BJ (cell line): ENCODE data around the gene SYNPO. TPM values are rescaled to one million over a fixed set of nuclear protein-coding genes. Genes with fewer than 3 reads are reported as not detected.

Experiments used
- CTCF ChIA-PET: fragments of 350-600 bp; formaldehyde crosslinking; extraction: SDS; loops from one replicate; lab custom pipeline; 2021; ENCODE audit warnings: antibody characterized with exemption, inconsistent platforms; lab: Yijun Ruan, JAX
- POLR2A ChIA-PET: fragments of 300-600 bp; sonication (Branson Sonifier 250); formaldehyde crosslinking; extraction: SDS; loops from one replicate; lab custom pipeline; 2021; ENCODE audit warnings: antibody characterized with exemption; lab: Charles Lee
- DNase-seq: peaks from one replicate; pipeline ENCODE4 v3.0.0-alpha.2; 2011; ENCODE audit warnings: low read depth
- H3K27me3 ChIP-seq: 2 replicates; pipeline ENCODE4 v1.6.0; 2011; ENCODE audit warnings: low read length; ENCODE audit not compliant: control insufficient read depth, insufficient read depth
- H3K36me3 ChIP-seq: 2 replicates; pipeline ENCODE4 v1.5.1; 2011; ENCODE audit warnings: low read length; ENCODE audit not compliant: control insufficient read depth, insufficient read depth
- H3K4me3 ChIP-seq: 2 replicates; pipeline ENCODE4 v1.5.1; 2011; ENCODE audit warnings: low read depth, mild to moderate bottlenecking, control low read depth, low read length
- polyA plus RNA-seq: library from polyadenylated mRNA; depleted of rRNA; stranded (reverse); fragments of >200 nt; gene quantifications from 2 replicates; pipeline ENCODE4 v1.2.3, GENCODE V29; 2011
- TF ChIP-seq, protein P1 (sequence below): IDR thresholded peaks from 2 replicates; pipeline ENCODE4 v1.5.1; 2011; ENCODE audit warnings: low read depth, mild to moderate bottlenecking, control low read depth, inconsistent platforms, low read length, moderate library complexity; ENCODE audit not compliant: insufficient read depth

The SYNPO gene
- polyA plus RNA-seq, 1 experiment: 8.4 TPM

DNA sequence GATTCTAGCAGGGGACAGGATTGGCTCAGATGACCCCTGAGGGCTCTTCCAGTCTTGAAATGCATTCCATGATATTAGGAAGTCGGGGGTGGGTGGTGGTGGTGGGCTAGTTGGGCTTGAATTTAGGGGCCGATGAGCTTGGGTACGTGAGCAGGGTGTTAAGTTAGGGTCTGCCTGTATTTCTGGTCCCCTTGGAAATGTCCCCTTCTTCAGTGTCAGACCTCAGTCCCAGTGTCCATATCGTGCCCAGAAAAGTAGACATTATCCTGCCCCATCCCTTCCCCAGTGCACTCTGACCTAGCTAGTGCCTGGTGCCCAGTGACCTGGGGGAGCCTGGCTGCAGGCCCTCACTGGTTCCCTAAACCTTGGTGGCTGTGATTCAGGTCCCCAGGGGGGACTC is 17.7 kb downstream of the SYNPO start:
- Histone ChIP-seq H3K27me3 (peaks cover 13% of the 10 kb centered on the region), H3K4me3 (no peak overlapping the region), H3K36me3 (peaks cover 2% of the 10 kb centered on the region)
- CTCF ChIA-PET: interaction anchor here (1.2 to 6.4 kb wide), 9 partner anchors 10 to 208 kb away, joined by 3 to 78 read pairs (median 6); partner anchors contain the start of genes IRGM, RPS14 and SYNPO
- TF ChIP-seq, protein P1, sequence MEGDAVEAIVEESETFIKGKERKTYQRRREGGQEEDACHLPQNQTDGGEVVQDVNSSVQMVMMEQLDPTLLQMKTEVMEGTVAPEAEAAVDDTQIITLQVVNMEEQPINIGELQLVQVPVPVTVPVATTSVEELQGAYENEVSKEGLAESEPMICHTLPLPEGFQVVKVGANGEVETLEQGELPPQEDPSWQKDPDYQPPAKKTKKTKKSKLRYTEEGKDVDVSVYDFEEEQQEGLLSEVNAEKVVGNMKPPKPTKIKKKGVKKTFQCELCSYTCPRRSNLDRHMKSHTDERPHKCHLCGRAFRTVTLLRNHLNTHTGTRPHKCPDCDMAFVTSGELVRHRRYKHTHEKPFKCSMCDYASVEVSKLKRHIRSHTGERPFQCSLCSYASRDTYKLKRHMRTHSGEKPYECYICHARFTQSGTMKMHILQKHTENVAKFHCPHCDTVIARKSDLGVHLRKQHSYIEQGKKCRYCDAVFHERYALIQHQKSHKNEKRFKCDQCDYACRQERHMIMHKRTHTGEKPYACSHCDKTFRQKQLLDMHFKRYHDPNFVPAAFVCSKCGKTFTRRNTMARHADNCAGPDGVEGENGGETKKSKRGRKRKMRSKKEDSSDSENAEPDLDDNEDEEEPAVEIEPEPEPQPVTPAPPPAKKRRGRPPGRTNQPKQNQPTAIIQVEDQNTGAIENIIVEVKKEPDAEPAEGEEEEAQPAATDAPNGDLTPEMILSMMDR: no peak
- POLR2A ChIA-PET: no interaction called here
- DNase-seq: no peak

DNA sequence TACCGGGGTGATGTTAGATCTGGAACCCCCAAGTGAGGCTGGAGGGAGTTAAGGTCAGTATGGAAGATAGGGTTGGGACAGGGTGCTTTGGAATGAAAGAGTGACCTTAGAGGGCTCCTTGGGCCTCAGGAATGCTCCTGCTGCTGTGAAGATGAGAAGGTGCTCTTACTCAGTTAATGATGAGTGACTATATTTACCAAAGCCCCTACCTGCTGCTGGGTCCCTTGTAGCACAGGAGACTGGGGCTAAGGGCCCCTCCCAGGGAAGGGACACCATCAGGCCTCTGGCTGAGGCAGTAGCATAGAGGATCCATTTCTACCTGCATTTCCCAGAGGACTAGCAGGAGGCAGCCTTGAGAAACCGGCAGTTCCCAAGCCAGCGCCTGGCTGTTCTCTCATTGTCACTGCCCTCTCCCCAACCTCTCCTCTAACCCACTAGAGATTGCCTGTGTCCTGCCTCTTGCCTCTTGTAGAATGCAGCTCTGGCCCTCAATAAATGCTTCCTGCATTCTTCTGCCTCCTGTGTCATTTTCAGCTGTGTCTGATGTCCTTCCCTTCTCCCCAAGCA is 18.3 kb downstream of the SYNPO start:
- no peaks in the 10 kb centered on the region for H3K36me3 ChIP-seq
- H3K4me3 ChIP-seq: no peak overlapping the region
- POLR2A ChIA-PET: no interaction called here
- TF ChIP-seq, protein P1: no peak
- no peak for DNase-seq
- CTCF ChIA-PET: interaction anchor here (0.9 to 6.4 kb wide), 7 partner anchors 9 to 200 kb away, joined by 3 to 78 read pairs (median 6); partner anchors contain the start of genes IRGM and SYNPO
- H3K27me3 ChIP-seq: peaks cover 13% of the 10 kb centered on the region

DNA sequence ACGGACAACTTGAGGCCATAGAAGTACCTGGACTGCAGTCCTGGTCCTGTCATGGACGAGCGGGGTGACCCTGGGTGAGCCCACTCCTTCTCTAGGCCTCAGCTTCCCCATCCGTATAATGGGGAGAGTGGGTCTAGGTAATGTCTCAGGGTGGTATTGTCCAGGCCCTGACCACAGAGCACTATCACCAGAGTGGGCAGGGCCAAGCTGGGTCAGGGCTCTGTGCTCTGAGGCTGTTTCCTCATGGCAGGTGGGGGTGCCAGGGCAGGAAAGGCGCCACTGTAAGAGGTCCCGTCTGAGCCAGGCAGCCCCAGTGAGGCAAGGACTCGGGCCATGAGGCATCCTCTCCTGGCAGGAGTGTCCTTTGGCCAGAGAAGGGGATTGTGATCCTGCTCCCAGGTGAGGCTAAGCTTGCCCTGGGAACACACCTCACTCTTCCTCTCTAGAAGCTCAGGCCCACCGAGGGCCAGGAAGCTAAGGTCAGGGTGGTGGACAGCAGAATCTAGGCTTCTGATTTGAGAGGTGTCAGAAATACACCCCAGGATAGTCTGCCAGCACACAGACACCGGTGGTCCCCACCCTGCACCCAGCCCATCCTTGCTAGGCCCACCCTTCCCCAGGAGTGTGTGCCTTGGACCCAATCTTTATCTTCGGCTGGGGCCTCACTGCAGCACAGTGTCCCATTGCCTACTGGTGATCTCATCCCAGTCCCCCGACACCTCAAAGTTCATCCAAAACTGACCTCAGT is 19.1 kb downstream of the SYNPO start:
- ChIA-PET CTCF (interaction anchor here (0.9 to 4.3 kb wide), 4 partner anchors 99 to 200 kb away, joined by 3 to 21 read pairs (median 4); no protein-coding TSS in a partner anchor), POLR2A (no interaction called here)
- TF ChIP-seq, protein P1: no peak

DNA sequence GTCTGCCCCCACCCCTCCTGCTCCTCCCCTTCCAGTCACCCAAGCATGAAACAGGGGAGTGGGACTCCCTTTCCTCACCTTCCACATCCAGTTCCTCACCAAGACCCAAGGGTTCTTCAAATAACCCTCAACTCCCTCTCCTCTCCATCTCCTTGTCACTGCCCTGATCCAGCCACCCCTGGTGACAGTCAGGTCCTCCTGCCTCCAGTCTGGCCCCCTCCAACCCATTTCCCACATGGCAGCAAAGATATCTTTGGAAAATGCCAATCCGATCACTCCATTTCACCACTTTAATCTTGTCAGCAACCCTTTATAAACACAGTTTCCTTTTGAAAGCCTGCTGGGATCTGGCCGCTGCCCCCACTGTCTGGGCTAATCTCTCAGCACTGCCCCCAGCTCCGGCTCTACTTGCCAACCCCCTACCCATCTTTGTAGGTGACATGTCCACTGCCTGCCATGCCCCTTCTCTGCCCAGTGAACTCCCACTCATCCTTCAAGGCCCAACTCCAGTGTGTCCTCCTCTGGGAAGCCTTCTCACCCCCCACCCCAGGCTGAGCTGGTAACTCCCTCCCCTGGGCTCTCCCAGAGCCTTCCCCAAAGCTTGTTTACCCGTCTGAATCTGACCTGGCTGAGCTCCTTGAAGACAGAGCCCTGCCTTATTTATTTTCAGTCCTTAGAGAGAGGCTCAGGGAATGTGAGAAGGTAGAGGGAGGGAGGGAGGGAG is 19.8 kb downstream of the SYNPO start:
- no peak for DNase-seq
- POLR2A ChIA-PET: no interaction called here
- peaks cover 13% of the 10 kb centered on the region for H3K27me3 ChIP-seq
- TF ChIP-seq, protein P1: no peak
- CTCF ChIA-PET: interaction anchor here (1.8 to 4.3 kb wide), 2 partner anchors 100 to 201 kb away, joined by 4 to 21 read pairs; no protein-coding TSS in a partner anchor
- H3K36me3 ChIP-seq: no peaks in the 10 kb centered on the region
- no peak overlapping the region for H3K4me3 ChIP-seq

More for the DNA sequence above, 19.1 kb downstream of the SYNPO start:
- Histone ChIP-seq H3K4me3 (no peak overlapping the region), H3K36me3 (no peaks in the 10 kb centered on the region), H3K27me3 (peaks cover 13% of the 10 kb centered on the region)
- DNase-seq: no peak

DNA sequence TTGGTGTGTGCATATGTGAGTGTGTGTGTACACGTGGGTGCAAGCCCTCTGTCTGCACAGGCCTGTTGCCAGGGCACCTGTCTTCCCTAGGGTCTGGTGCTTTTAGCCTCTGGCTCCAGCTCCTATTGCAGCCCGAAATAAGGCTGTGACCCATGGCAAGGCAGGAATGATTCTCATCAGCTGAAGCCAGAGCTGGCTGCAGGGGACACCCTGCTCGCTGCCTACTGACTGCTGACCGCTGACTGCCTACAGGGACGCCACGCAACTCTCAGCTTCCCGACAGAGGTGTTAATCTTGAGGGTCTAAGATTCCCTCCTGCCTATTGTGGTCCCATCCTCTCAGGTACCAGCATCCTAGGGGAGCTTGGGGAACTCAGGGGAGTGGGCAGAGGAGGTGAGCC is 20.6 kb downstream of the SYNPO start, which contains the start of gene MYOZ3:
TSS of gene MYOZ3 (plus strand) at position 166 of the 400 bp plus-strand sequence. CDS start 1,691 bp downstream, outside the sequence.
- ChIA-PET POLR2A (no interaction called here), CTCF (interaction anchor here (0.7 to 4.3 kb wide), 6 partner anchors 8 to 202 kb away, joined by 3 to 21 read pairs (median 4); no protein-coding TSS in a partner anchor)
- TF ChIP-seq, protein P1: no peak
- no peaks in the 10 kb centered on the region for H3K36me3 ChIP-seq
- H3K27me3 ChIP-seq: peaks cover 13% of the 10 kb centered on the region
- no peak within 1 kb of the TSS for H3K4me3 ChIP-seq
- no peak for DNase-seq
